AG09309 (cell line): ENCODE data around the gene ZFYVE26.
"Not testable (repeated sequence)": the region's sequence is repeated elsewhere in the genome, so short reads cannot be mapped to it uniquely, and the experiment has no call there.

Experiments
- DNase-seq: peaks from one replicate; pipeline ENCODE4 v3.0.0-alpha.2; 2010; ENCODE audit warnings: low read depth
- H3K4me3 ChIP-seq: 2 replicates; pipeline ENCODE4 v1.5.1; 2011; ENCODE audit warnings: mild to moderate bottlenecking, low read depth, low read length, moderate library complexity; ENCODE audit not compliant: control insufficient read depth
- CTCF ChIP-seq: IDR thresholded peaks from 2 replicates; pipeline ENCODE4 v1.5.1; 2011; ENCODE audit warnings: mild to moderate bottlenecking, low read depth, low read length, inconsistent platforms; ENCODE audit not compliant: insufficient read depth, control insufficient read depth; ENCODE audit errors: missing control alignments

Gene ZFYVE26

GRCh38 chr14:67833403-67833802, 17.0 kb upstream of the ZFYVE26 start:
- TF ChIP-seq CTCF: no peak
- DNase-seq: no peak
- no peak overlapping the region for H3K4me3 ChIP-seq

- no peak overlapping the region for H3K4me3 ChIP-seq
- no peak for TF ChIP-seq CTCF
- no peak for DNase-seq
Observed at GRCh38 chr14:67831113-67831512, 14.7 kb upstream of the ZFYVE26 start.

GRCh38 chr14:67821121-67821520, 4.7 kb upstream of the ZFYVE26 start:
- TF ChIP-seq CTCF: no peak
- no peak for DNase-seq
- no peak overlapping the region for H3K4me3 ChIP-seq

- no peak for DNase-seq
- TF ChIP-seq CTCF: no peak
- peak overlapping the region; percentile 96 for H3K4me3 ChIP-seq
Observed at GRCh38 chr14:67820428-67820971, 4.1 kb upstream of the ZFYVE26 start.

- H3K4me3 ChIP-seq: peak within 1 kb of the TSS; percentile 96
- TF ChIP-seq CTCF: no peak
- no peak for DNase-seq
Observed at GRCh38 chr14:67819563-67820421, 3.4 kb upstream of the ZFYVE26 start, which contains the start of gene RAD51B. TSS of gene RAD51B (plus strand) at chr14:67819779.

GRCh38 chr14:67818476-67818875, 2.1 kb upstream of the ZFYVE26 start:
- not testable (repeated sequence) for H3K4me3 ChIP-seq, DNase-seq

GRCh38 chr14:67817750-67818438, 1.5 kb upstream of the ZFYVE26 start:
- H3K4me3 ChIP-seq: no peak overlapping the region
- no peak for DNase-seq
- no peak for TF ChIP-seq CTCF
